HepG2 (cell line): ENCODE data around the gene CBLB. TPM values are rescaled to one million over a fixed set of nuclear protein-coding genes. Genes with fewer than 3 reads are reported as not detected.

Experiments used
- ATAC-seq: fragments of 200-7000 bp; cut with Tn5 transposase; 3 replicates; pipeline ENCODE4 v1.9.1; 2020; ENCODE audit warnings: mild to moderate bottlenecking, moderate library complexity
- BruUV-seq: library from RNA; stranded (reverse); fragments of 400-500 nt; replicated peaks from 2 replicates; lab custom pipeline; 2021; lab: Mats Ljungman, UMichigan
- CTCF ChIA-PET: fragments of 300-600 bp; formaldehyde crosslinking; extraction: SDS; loops from one replicate; lab custom pipeline; 2021; ENCODE audit warnings: low total read pairs, inconsistent platforms, low intra/inter-chr PET ratio; lab: Yijun Ruan, JAX
- POLR2A ChIA-PET: fragments of 350-600 bp; sonication (Branson Sonifier 250); formaldehyde crosslinking; loops from one replicate; lab custom pipeline; 2020; ENCODE audit warnings: antibody characterized with exemption, inconsistent platforms; lab: Yijun Ruan, JAX
- DNase-seq: peaks from one replicate; pipeline ENCODE4 v3.0.0-alpha.2; 2015; ENCODE audit warnings: low spot score
- FAIRE-seq: peaks from 3 replicates; lab custom pipeline; 2011; peaks lifted over from hg19 to GRCh38; lab: Jason Lieb, UNC
- H2AFZ ChIP-seq: one replicate; pipeline ENCODE4 v1.6.1; 2011; ENCODE audit warnings: low read length, inconsistent platforms
- H3K27ac ChIP-seq: fragments of 300-600 bp; 3 replicates; pipeline ENCODE4 v1.8.0; 2011; ENCODE audit warnings: mixed run types, mild to moderate bottlenecking, mixed read lengths, low read length, inconsistent platforms; ENCODE audit not compliant: insufficient read depth; ENCODE audit errors: extremely low read length
- H3K27me3 ChIP-seq, 2 experiments: fragments of 200-600 bp in 1 of 2; 2 replicates in 1 of 2; 3 replicates in 1 of 2; pipeline versions ENCODE4 v1.6.0 to v1.8.0; 2011; ENCODE audit warnings: low read length in 2 of 2, mild to moderate bottlenecking in 2 of 2, moderate library complexity in 2 of 2, inconsistent platforms in 1 of 2; ENCODE audit not compliant: insufficient read depth in 2 of 2, control insufficient read depth in 1 of 2
- H3K36me3 ChIP-seq, 2 experiments: fragments of 200-600 bp in 1 of 2; replicated peaks in 1 of 2; 2 replicates in 1 of 2; 3 replicates in 1 of 2; pipeline versions ENCODE4 v1.5.1 to v1.8.0; 2011; ENCODE audit warnings: low read length in 2 of 2, inconsistent platforms in 1 of 2; ENCODE audit not compliant: insufficient read depth in 2 of 2, control insufficient read depth in 1 of 2
- H3K4me1 ChIP-seq: 2 replicates; pipeline ENCODE4 v1.5.1; 2012; ENCODE audit warnings: low read length, inconsistent platforms; ENCODE audit not compliant: insufficient read depth
- H3K4me2 ChIP-seq: 2 replicates; pipeline ENCODE4 v1.6.0; 2011; ENCODE audit warnings: low read depth, low read length, inconsistent platforms
- H3K4me3 ChIP-seq, 3 experiments: fragments of 200-600 bp in 1 of 3; sonication (generic), shearing (Covaris generic) in 1 of 3; replicated peaks in 1 of 3; 2 replicates each; pipeline ENCODE4 v1.5.1; 2011 to 2016; ENCODE audit warnings: low read length in 3 of 3, inconsistent platforms in 2 of 3, low read depth in 2 of 3, mild to moderate bottlenecking in 2 of 3, control low read depth in 1 of 3, mixed read lengths in 1 of 3; ENCODE audit not compliant: insufficient read depth in 1 of 3
- H3K79me2 ChIP-seq: one replicate; pipeline ENCODE4 v1.6.1; 2011; ENCODE audit warnings: low read length, inconsistent platforms; ENCODE audit not compliant: insufficient read depth
- H3K9ac ChIP-seq: 2 replicates; pipeline ENCODE4 v1.6.0; 2011; ENCODE audit warnings: mild to moderate bottlenecking, low read depth, low read length, inconsistent platforms; ENCODE audit not compliant: insufficient read depth
- H3K9me3 ChIP-seq: 2 replicates; pipeline ENCODE4 v1.5.1; 2012; ENCODE audit warnings: mild to moderate bottlenecking, low read length
- H4K20me1 ChIP-seq: 2 replicates; pipeline ENCODE4 v1.6.0; 2011; ENCODE audit warnings: inconsistent platforms, mild to moderate bottlenecking, low read length, moderate library complexity; ENCODE audit not compliant: insufficient read depth
- CBX2 ChIP-seq, 2 experiments: fragments of 200-600 bp in 1 of 2; sonication (generic); formaldehyde crosslinking in 1 of 2; IDR thresholded peaks; 2 replicates each; pipeline versions ENCODE4 v1.7.0 to v1.8.1; 2018 to 2022; ENCODE audit warnings: low read depth in 2 of 2, low read length in 1 of 2, mild to moderate bottlenecking in 1 of 2, missing genetic modification reagents in 1 of 2
- EEA1 ChIP-seq: sonication (generic); formaldehyde crosslinking; IDR thresholded peaks from 2 replicates; pipeline ENCODE4 v1.5.1; 2020; ENCODE audit warnings: mild to moderate bottlenecking, missing genetic modification reagents, borderline replicate concordance
- HOXA3 ChIP-seq: sonication (generic); formaldehyde crosslinking; IDR thresholded peaks from 2 replicates; pipeline ENCODE4 v1.5.0; 2020; ENCODE audit warnings: missing genetic modification reagents
- NR2F6 ChIP-seq, 2 experiments: IDR thresholded peaks; 2 replicates each; pipeline ENCODE4 v1.6.1; 2016; ENCODE audit warnings: antibody characterized with exemption in 1 of 2, mild to moderate bottlenecking in 1 of 2
- PCBP2 ChIP-seq: fragments of 200-400 bp; formaldehyde crosslinking; optimal IDR thresholded peaks from 2 replicates; pipeline ENCODE3; 2018; ENCODE audit warnings: low read length, low read depth; ENCODE audit not compliant: poor library complexity, severe bottlenecking
- RERE ChIP-seq: IDR thresholded peaks from 2 replicates; pipeline ENCODE4 v1.6.1; 2016; ENCODE audit warnings: low read depth, missing genetic modification reagents, missing compliant biosample characterization
- SIN3A ChIP-seq: IDR thresholded peaks from 2 replicates; pipeline ENCODE4 v1.6.1; 2011; ENCODE audit warnings: low read depth, mild to moderate bottlenecking, control low read depth, low read length, borderline replicate concordance
- TEF ChIP-seq: sonication (generic); formaldehyde crosslinking; IDR thresholded peaks from 2 replicates; pipeline ENCODE4 v1.5.0; 2020; ENCODE audit warnings: missing genetic modification reagents
- ZNF121 ChIP-seq: sonication (generic); formaldehyde crosslinking; IDR thresholded peaks from 2 replicates; pipeline ENCODE4 v1.5.0; 2020; ENCODE audit warnings: mild to moderate bottlenecking, missing genetic modification reagents
- ZNF264 ChIP-seq: sonication (generic); formaldehyde crosslinking; IDR thresholded peaks from 2 replicates; pipeline ENCODE4 v1.4.0; 2020; ENCODE audit warnings: missing genetic modification reagents
- ZNF446 ChIP-seq: sonication (generic); formaldehyde crosslinking; IDR thresholded peaks from 2 replicates; pipeline ENCODE4 v1.5.0; 2020; ENCODE audit warnings: mild to moderate bottlenecking, missing genetic modification reagents
- ZNF768 ChIP-seq: sonication (generic); formaldehyde crosslinking; IDR thresholded peaks from 2 replicates; pipeline ENCODE4 v1.4.0; 2020; ENCODE audit warnings: missing genetic modification reagents
- ZSCAN25 ChIP-seq: sonication (generic); formaldehyde crosslinking; IDR thresholded peaks from 2 replicates; pipeline ENCODE4 v1.8.0; 2022; ENCODE audit warnings: mild to moderate bottlenecking, missing genetic modification reagents
- ZSCAN5A ChIP-seq: sonication (generic); formaldehyde crosslinking; IDR thresholded peaks from 2 replicates; pipeline ENCODE4 v1.8.0; 2022; ENCODE audit warnings: mild to moderate bottlenecking, missing genetic modification reagents, borderline replicate concordance
- WGBS: methylation state at CpG from one replicate; pipeline ENCODE4 v1.1.6; 2017; ENCODE audit warnings: low lambda C conversion rate; 5-methylcytosine and 5-hydroxymethylcytosine counted together
- in situ Hi-C: cut with HindIII; loops from 2 replicates; pipeline ENCODE4 v1.10.0; 2017; ENCODE audit warnings: low pct_unique_long_range_greater_than_20kb; ENCODE audit not compliant: extremely low pct_ligation_motif_present
- intact Hi-C: fragments of 100-400 bp; cut with micrococcal nuclease; formaldehyde crosslinking; loops from one replicate; pipeline ENCODE4 v1.10.0; 2022; ENCODE audit not compliant: unreplicated experiment
- polyA plus RNA-seq, 8 experiments: library from polyadenylated mRNA; depleted of rRNA in 3 of 8; stranded (reverse) in 7 of 8; unstranded in 1 of 8; fragments of >200 nt; fragmentation: Illumina TruSeq in 4 of 8; extraction: Trizol in 4 of 8; gene quantifications; 2 replicates each; pipeline versions ENCODE4 v1.2.1 to v1.2.3, GENCODE V29; 2011 to 2016; ENCODE audit warnings: low read depth in 4 of 8, missing spikeins in 1 of 8, mixed read lengths in 1 of 8; ENCODE audit not compliant: insufficient read depth in 1 of 8
- total RNA-seq, 5 experiments: library from RNA; depleted of rRNA; stranded (reverse); fragments of >200 nt; fragmentation: Illumina TruSeq; extraction: Trizol; gene quantifications; 2 replicates each; pipeline ENCODE4 v1.2.3, GENCODE V29; 2016; ENCODE audit warnings: low read depth in 1 of 5

The CBLB gene
- total and polyA plus RNA-seq, 2 of the 13 experiments (the other 11 are each of a cell fraction or from before 2014, with no cell fraction given) = 9.8 to 16.4 TPM

- ATAC-seq (no peak), DNase-seq (no peak), FAIRE-seq (no peak)
- ChIA-PET POLR2A (no interaction called here), CTCF (no interaction called here)
- no peak overlapping the region for H3K27ac ChIP-seq
- no peaks in the 10 kb centered on the region; a peak in 1 of 5 replicates for H3K36me3 ChIP-seq
- peaks cover 17% of the 10 kb centered on the region; the same call in 1 of the 2 replicates for H4K20me1 ChIP-seq
- no peak overlapping the region for H2AFZ ChIP-seq
- H3K9me3 ChIP-seq = no peaks in the 10 kb centered on the region
- H3K27me3 ChIP-seq = no peaks in the 10 kb centered on the region
- in situ Hi-C loops (no loop called here), intact Hi-C loops (no loop called here)
- no peak overlapping the region for H3K9ac ChIP-seq
- 99% methylated on average over 4 of the region's 4 CpGs for WGBS
- H3K79me2 ChIP-seq = peaks cover 13% of the 10 kb centered on the region
- no peak overlapping the region for H3K4me2 ChIP-seq
- peaks cover 24% of the 10 kb centered on the region for H3K4me1 ChIP-seq
- no peak overlapping the region for H3K4me3 ChIP-seq
- BruUV-seq = no TSS peak
- TF ChIP-seq NR2F6 (IDR thresholded peaks at IDR 0.05) (no peak), NR2F6 (CRISPR knock-in tag; IDR thresholded peaks at IDR 0.05) (no peak), ZNF768 (no peak), SIN3A (no peak), ZNF446 (CRISPR knock-in tag) (no peak), TEF (CRISPR knock-in tag) (no peak), EEA1 (CRISPR knock-in tag) (no peak), ZNF264 (CRISPR knock-in tag) (no peak), ZSCAN25 (no peak), ZNF121 (CRISPR knock-in tag) (no peak), PCBP2 (no peak), CBX2 (IDR thresholded peaks at IDR 0.05; ENCODE audit: low read depth, low read length) (no peak), CBX2 (CRISPR knock-in tag; IDR thresholded peaks at IDR 0.05; ENCODE audit: low read depth) (no peak), HOXA3 (CRISPR knock-in tag) (no peak), ZSCAN5A (CRISPR knock-in tag) (no peak), RERE (CRISPR knock-in tag) (no peak)
Measured at GRCh38 chr3:105791131-105791530, 77.7 kb downstream of the CBLB start.
